ENCODE measurements around the gene FAM13C.
"Not testable (repeated sequence)": the region's sequence is repeated elsewhere in the genome, so short reads cannot be mapped to it uniquely, and the experiment has no call there.

FAM13C gene

DNA sequence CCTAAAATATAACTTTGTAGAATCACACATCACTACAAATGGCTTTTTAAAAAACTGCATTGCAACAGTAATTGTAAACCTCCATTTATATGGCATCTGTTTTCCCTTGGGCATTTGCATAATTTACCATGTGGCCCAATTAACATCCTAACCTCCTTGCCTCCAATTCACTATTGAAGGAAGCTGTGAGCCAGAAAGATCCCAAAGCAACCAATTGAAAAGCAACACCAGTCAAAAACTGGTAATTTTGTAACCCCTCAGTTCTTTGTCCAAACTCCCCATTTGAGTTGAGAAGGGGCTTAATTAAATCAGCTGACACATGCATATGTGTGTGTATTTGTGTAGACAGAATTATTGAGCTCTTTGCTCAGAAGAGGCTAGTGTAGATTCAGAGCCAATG, 90.3 kb downstream of the FAM13C start:
- DNase-seq: no peak

DNA sequence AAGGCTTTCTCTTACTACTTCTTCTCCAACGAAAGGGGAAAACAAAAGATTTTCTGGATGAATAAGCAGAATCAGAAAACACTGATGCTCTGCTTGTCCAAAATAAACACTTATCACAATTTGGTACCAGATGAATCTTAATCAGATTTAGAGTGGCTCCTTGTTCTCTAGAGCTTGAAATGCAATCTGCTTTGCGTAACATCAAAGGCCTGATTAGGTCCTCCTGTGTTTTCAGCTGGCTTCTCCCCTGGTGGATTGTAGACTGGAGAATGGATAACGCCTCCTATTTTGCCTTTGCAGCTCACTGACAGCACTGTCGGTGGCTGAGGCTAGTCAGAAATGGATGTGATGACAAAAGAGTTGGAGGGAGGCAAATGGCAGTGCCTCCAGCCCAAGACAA, 91.2 kb downstream of the FAM13C start:
- DNase-seq: no peak

DNA sequence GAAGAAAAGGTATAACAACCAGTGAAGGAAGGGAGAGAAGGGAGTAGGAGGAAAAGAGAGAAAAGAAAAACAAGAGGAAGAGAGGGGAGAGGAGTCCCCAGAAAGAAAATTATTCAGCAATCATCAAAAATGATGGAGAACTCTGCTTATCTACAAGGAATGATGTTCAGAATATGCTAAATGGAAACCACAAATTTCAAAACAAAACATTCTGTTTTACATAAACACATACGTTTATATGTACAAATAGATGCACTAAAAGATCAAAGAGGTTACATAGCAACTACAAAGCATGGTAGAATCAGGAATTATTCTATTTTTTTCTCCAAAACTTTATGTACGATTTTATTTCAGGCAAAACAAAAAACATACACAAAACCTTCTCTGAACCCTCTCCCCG, 91.9 kb downstream of the FAM13C start:
- no peak for DNase-seq

DNA sequence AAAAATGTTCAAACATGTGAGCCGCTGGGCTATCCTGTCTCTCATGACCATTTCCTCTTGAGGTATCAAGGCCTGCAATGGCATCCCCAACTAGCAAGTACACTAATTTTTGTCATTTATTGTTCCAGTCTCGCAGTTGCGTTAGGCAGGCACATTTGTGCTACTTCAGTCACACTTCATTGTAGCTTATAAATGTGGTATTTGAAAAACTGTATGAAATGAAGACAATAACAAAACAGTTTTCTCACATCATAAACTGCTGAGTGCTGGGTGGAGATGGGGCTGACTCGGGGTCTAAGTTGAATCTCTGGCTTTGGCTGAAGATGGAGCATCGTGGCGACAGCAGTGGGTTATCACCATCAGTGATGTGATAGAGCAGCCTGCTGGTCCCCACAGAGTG, 92.7 kb downstream of the FAM13C start:
- DNase-seq: no peak

DNA sequence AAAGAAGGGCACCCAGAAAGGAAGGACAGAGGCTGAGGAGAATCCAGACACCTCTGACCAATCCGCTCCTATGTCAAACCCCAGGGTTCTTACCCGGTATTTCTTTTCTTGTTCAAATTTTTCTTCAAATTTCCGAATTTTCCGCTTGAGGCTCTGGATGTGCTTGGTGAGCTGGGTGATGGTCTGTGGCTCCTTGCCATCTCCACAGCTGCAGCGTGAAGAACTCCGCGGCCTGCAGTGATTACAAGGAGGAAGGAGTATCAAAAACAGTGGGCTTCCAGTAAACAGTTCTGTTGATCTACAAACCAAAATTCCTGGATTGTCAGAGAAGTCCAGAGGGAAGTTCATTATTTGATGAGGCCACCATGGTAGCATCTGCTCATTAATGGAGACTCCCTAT, 93.9 kb downstream of the FAM13C start:
- DNase-seq: no peak

DNA sequence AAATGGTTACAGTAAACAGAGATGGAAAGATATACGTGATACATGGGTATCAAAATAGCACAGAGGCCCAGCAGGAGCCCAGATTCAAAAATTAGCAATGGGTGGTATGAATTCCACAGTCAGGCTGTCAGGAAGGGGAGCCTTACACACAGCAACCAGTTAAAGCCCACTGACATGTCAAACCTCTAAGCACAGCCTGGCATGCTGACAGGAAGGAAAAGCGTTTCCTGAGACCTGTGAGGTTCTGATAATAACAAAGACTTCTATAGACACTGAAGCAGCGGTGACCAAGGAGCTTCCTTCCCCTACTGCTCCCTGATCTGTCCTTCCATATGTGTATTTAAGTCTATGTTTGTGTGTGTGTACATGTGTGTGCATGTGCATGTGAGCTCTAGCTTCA, 96.0 kb downstream of the FAM13C start:
- DNase-seq: no peak

DNA sequence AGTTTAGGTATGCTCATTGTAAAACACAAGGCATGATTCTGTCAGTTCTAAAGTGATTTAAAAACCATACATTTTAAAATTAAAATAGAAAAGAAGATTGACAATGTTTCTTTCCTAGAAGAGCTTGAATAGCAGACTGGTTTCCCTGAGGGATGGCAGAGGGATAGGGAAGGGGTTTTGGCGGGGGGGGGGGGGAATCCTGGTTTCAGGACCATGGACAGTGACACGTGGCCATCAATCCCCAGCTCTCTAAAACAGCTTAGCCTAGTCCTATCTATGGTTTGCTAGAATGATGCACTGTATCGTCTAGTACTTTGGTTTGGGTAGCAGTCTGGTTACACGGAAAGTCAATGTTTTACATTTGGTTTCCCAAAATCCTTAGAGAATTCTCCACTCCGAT, 97.2 kb downstream of the FAM13C start:
- DNase-seq: no peak

DNA sequence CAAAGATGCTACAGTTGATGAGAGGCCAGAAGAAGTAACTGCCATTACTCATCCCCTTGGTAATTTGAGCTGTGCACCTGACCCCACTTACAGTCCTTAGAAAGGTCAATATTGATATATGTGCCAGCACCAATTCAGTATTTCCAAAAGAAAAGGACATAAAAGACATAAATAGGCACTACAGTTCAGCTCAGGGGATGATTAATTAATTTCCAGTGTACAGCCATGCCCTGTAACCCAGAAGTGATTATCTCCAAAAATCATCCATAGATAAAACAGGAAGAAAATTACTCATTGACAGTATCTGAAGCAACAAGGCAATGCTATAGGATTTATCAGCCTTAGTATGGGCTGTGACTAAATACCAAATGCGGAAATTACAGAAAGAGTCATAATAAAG, 103.5 kb downstream of the FAM13C start:
- no peak for DNase-seq

DNA sequence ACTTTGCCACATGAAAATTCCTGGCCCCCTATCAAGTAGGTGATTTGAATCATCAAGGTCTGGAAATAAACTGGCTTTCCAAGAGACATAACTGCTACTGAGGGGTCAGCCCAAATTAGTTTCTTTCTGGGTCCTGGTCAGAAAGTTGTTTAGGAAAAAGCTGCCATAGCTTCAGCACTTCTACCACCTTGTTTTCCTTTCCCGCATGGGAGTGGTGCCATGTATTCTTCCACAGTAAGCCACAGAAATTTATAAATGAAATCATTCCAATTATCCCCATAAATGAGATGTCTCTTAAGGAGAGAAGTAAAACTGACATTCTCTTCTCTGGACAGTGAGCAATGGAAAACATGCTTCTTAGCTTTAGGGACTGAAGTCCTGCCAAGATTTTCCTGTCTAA, 105.1 kb downstream of the FAM13C start:
- no peak for DNase-seq

DNA sequence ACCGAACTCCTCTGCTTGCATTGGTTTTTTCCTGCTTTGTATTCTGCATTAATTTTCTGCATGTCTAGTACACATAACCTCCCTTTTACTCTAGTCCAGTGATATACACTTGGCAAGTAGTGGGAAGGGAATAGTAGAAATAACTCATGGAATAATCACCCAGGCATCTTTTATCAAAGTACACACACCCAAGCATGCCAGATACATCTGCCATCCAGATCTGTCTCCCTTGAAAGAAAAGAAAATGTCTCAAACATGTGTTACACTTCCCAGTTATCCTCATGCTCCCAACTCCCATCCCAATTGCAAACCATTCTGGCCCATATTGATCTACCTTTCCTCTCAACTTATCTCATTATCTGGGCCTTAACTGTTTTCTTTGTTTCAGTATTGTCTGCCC, 106.9 kb downstream of the FAM13C start:
- no peak for DNase-seq

DNA sequence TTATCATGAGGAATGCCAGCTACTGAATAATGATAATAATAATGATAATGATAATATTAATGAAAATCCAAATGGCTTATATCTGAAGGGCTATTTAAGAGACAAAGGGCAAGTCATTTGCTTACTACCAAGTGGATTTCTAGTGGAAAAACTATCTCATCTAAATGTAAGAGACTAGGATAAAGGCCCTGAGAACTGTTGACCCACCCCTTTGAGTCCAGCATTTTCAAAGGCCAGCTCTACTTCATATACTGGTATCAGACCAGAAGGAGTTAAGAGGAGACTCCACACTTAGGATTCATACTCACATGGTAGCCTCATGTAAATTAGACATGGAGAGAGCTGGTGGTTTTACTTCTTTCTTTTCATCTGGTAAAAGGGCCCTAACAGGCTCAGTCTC, 109.9 kb downstream of the FAM13C start:
- DNase-seq: no peak

DNA sequence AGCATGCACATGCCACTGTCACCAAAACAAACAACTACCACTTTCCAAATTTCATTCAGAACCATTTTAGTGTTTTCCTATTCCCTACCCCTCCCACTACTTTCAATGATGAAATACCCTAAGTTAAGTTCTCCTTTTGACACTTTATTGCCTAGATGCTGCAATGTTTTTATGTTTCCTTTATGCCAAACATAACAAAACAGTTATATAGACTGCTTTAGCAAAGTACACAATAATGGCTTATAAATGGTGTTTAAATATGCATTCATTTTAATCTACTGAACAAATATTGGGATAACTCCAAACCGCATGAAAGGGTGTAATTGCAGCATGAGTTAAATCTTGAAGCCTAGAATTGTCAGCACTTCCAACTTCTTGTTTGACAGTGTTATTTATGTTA, 116.7 kb downstream of the FAM13C start:
- DNase-seq: no peak

DNA sequence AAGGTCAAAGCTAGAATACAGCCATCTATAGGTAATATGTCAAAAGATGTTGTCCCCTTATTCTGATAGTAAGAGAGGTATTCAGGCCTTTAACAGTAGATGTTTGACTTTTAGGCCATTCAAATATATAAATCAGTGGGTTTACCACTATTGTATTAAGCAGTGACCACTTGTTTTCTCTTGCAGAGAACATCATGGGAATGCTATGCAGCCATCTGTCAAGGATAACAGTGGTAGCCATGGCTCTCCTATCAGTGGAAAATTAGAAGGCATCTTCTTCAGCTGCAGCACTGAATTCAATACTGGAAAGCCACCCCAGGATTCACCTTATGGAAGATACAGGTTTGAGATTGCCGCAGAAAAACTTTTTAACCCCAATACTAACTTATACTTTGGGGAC, 117.5 kb downstream of the FAM13C start:
- DNase-seq: no peak

DNA sequence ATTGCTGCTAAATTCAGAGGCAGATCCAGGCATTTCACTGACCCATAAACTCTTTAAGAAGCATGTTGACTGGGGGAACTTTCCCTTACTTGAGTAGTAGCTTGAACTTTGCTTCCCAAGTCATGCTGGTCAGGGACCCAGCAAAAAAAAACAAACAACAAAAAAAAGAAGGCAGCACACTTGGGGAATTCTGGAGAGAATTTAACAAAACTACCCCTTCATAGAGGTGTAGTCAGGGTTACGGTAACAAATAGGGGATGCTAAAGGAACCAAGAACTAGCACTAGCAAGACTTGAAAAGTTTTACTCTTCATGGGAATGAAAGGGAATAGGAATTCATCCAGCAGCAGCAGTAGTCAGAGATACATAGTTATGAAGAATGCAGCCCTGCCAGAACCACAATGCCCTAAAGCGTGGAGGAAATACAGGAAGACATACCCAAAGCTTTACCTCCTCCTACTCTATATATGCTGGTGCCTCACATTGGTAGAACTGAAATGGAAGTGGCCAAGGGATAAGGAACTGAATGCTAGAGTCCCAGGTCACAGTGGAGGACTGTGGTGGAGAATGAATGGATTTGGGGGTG, 118.6 kb downstream of the FAM13C start:
- no peak for DNase-seq

DNA sequence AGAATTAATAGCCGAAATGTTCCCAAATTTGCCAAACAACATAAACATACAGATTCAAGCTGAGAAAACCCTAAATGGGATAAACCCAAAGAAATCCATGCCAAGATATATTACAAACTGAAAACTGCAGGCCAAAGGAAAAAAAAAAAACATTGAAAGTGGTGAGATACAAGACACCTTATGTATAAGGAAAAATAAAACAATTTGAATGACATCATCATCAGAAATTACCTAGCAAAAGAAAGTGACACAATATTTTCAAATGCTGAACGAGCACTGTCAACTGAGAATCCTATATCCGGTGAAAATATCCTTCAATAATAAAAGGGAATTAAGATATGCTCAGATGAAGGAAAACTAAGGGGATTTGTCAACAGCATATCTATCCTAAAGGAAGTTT, 119.4 kb downstream of the FAM13C start:
- no peak for DNase-seq

DNA sequence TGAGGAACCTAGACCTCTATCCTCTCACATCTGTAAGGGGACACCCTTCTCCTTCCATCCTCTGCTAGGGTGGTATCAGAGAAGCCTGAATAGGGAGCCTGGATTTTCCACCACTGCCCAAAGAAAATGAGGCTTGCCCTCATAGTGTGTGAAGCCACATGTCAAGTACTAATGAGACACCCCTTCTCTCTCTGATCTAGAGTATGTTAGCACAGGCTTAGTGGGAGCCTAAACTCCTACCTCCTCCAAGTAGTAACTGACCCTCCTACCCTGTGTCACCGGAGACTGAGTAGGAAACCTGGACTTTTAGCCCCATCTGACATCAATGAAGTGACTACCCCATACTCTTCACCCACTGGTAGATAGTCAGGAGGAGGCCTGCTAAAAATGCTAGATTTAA, 120.3 kb downstream of the FAM13C start:
- no peak for DNase-seq

DNA sequence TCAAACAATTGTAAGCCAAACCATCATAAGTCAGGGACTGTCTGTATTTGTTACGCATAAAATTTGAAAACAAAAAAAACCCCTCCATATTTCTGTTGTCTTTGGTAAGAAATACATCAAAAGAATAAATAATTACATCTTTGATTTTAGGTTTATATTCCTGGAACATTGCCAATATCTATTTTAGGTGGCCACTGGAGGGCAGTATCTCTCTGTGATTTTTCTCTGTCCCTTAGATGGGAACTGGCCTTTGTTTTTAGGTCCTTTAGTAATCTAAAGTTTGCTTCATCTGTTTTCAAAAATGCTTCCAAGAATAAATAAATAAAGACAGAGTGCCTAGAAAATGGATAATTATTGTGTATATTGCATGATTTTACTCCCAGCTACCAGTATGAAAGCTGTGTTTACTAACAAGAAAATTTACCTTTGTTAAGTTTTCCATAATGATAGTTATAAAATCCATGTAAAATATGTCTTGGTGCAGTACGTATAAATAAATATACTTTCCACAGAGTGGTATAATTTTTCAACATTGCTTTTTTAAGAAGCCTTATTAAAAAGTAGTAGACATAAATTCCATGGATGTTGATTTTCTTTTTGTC, 121.7 kb downstream of the FAM13C start:
- DNase-seq: no peak

DNA sequence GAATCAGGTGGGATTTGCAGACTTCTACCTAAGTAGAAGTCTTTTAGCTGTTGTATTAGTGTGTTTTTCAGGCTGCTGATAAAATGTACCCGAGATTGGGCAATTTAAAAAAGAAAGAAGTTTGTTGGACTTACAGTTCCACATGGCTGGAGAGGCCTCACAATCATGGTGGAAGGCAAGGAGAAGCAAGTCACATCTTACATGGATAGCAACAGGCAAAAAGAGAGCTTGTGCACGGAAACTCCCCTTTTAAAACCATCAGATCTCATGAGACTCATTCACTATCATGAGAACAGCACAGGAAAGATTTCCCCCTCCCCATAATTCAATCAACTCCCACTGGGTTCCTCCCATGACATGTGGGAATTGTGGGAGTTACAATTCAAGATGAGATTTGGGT, 123.2 kb downstream of the FAM13C start:
- not testable (repeated sequence) for DNase-seq

DNA sequence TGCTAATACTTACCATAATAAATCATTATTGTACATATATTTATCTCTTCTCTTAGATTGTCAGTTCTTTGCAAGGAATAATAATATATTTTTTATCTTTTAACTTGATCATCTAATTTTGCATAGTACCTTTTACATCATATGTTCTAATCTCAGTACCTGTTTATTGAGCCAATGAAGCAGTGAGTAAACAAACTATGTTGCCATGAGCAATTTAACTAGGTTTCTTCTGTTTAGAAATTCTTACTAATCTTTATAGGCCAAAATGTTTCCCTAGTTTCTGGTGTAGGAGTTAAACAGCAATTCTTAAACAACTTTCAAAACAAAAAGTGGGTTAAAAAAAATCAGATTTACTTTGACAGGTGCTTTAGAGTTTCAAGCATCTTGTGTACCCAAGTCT, 124.6 kb downstream of the FAM13C start:
- no peak for DNase-seq

DNA sequence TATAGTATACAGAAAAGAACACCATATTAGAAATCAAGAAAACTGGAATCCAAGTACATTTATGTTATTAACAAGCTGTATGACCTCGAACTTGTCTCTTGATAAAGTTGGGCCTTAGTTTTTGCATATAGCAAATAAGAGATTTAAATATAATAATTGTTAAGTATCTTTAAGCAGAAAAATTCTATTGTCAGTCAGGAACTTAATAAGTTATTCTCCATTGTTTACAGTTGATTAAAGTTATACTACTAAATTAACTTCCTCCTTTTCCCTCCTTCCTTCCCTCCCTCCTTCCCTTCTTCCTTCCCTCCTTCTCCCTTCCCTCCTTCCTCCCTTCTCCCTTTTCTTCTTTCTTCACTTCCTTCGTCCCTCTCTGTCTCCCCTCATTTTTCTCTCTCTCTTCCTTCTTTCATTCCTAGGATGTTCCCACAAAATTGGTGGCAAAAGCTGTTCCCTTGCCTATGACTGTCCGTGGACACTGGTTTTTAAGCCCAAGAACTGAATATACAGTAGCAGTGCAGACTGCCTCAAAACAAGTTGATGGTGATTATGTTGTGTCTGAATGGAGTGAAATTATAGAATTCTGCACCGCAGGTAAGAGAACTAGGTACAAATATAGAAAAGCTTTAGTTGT, 126.2 kb downstream of the FAM13C start:
- no peak for DNase-seq

DNA sequence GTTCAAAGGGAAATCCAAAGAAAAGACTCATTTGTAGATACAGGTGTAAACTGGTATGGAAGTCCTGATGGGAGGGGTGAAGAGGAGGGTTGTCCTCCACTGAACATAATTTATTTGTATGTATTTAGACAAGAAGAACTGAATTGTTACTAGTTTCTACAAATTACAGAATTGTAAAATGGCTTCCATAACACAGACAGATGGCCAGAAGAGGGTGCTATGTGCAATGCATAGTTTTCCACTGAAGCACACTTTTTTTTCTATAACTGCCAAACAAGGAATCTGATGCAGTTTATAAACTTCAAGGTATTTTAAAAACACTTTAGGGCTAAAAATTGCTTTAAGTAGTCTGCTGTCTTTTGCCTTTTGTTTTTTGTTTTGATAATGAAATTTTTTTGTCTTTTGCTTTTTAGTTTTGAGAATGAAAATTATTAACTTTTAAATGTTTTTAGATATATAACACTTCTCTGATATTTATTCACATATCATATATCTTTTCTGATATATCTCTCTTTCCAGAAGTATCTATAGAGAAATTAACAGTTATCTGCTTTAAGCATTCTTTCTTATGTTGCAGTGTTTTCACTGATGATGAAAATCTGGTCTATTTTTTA, 127.4 kb downstream of the FAM13C start:
- no peak for DNase-seq

DNA sequence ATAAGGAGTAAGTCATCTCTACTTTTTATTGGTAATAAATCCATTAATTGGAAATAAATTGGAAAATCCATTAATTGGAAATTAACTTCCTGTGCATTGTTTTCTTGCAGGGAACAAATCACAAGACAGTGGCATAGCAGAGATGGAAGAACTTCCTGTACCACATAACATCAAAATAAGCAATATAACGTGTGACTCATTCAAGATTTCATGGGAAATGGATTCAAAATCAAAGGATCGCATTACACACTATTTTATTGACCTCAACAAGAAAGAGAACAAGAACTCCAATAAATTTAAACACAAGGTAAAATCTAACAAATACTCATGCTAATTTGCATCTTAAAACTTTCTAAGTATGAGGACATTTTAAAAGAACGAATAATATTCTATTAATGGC, 128.2 kb downstream of the FAM13C start:
- DNase-seq: no peak

DNA sequence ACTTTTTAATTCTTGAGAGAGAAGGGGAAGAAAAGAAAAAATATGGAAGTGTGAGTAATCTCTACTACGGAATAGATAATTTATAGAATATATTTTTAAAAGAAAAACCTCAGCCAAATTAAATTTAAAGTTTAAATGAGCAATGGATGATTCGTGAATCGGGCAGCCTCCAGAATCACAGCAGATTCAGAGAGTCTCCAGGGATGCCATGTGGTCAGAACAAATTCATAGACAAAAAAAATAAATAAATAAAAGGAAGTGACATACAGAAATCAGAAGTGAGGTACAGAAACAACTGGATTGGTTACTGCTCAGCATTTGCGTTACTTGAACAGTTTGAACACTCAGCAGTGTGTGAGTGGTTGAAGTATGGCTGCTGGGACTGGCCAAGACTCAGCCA, 132.9 kb downstream of the FAM13C start:
- no peak for DNase-seq

DNA sequence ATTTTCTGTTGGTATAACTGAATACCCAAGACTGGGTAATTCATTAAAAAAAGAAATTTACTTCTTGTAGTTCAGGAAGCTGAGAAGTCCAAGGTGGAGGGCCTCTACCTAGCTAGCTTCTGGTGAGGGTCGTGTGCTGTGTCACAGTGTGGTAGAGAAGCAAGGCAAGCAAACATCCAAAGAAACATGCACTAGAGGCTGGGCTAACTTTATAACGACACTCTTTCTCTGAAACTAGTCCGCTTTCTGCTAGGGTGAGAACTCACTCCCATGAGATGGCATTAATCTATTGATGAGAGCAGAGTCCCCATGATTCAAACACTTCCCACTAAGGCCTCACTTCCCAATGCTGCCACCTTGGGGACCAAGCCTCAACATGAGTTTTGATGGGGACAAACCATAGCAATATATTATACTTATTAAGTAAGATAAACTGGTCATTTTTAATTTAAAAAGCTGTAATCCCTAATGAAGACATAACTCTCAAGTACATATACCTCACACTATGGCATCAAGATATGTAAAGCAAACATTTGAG, 135.1 kb downstream of the FAM13C start:
- no peak for DNase-seq

All from activated CD4-positive, alpha-beta T cell treated with anti-CD3 and anti-CD28 coated beads for 48 hours (primary cell).